OCI-LY3 (cell line): ENCODE results near the gene PSMD12.

Experiments used
- H2AFZ ChIP-seq: fragments of 200-600, 300-600 bp; shearing (Covaris generic); 2 replicates; pipeline ENCODE4 v1.6.0; 2014; ENCODE audit warnings: antibody characterized with exemption, low read depth, low read length
- H3K27ac ChIP-seq: fragments of 200-600, 300-600 bp; sonication (generic); 2 replicates; pipeline ENCODE4 v1.5.1; 2014; ENCODE audit warnings: mild to moderate bottlenecking, low read length, moderate library complexity, mixed read lengths
- H3K27me3 ChIP-seq: fragments of 200-600, 300-600 bp; sonication (generic); 2 replicates; pipeline ENCODE4 v1.6.1; 2014; ENCODE audit warnings: low read depth, low read length, mixed read lengths
- H3K36me3 ChIP-seq: fragments of 200-600, 300-600 bp; sonication (generic); replicated peaks from 2 replicates; pipeline ENCODE3; 2014; ENCODE audit warnings: low read depth, low read length, mixed read lengths
- H3K4me1 ChIP-seq: fragments of 300-600, 200-600 bp; sonication (generic); 2 replicates; pipeline ENCODE4 v1.6.1; 2014; ENCODE audit warnings: low read length, mixed read lengths
- H3K4me2 ChIP-seq: fragments of 200-600, 300-600 bp; sonication (generic); 2 replicates; pipeline ENCODE4 v1.6.1; 2014; ENCODE audit warnings: low read length, mixed read lengths
- H3K4me3 ChIP-seq: fragments of 300-600, 200-600 bp; sonication (generic); 2 replicates; pipeline ENCODE4 v1.5.1; 2014; ENCODE audit warnings: antibody characterized with exemption, mild to moderate bottlenecking, low read length, moderate library complexity
- H3K79me2 ChIP-seq: fragments of 300-600, 200-600 bp; shearing (Covaris generic); 2 replicates; pipeline ENCODE4 v1.6.1; 2014; ENCODE audit warnings: mild to moderate bottlenecking, low read length, mixed read lengths
- H3K9ac ChIP-seq: fragments of 300-600, 200-600 bp; shearing (Covaris generic); 2 replicates; pipeline ENCODE4 v1.6.0; 2014; ENCODE audit warnings: mild to moderate bottlenecking, low read length, moderate library complexity
- H3K9me3 ChIP-seq: fragments of 200-600, 300-600 bp; shearing (Covaris generic); 2 replicates; pipeline ENCODE4 v1.6.1; 2014; ENCODE audit warnings: low read length, mixed read lengths; ENCODE audit not compliant: insufficient read depth
- H4K20me1 ChIP-seq: fragments of 200-600, 300-600 bp; sonication (generic); 2 replicates; pipeline ENCODE4 v1.6.1; 2016; ENCODE audit warnings: low read length, mixed read lengths; ENCODE audit not compliant: insufficient read depth
- CTCF ChIP-seq: fragments of 200-600, 300-600 bp; sonication (generic); IDR thresholded peaks from 2 replicates; pipeline ENCODE4 v1.5.1; 2014; ENCODE audit warnings: antibody characterized with exemption, low read length, low read depth
- EZH2phosphoT487 ChIP-seq: fragments of 200-600 bp; shearing (Covaris generic); IDR thresholded peaks from 2 replicates; pipeline ENCODE4 v1.6.1; 2018; ENCODE audit warnings: antibody characterized with exemption, mixed run types, low read depth

Gene PSMD12

DNA sequence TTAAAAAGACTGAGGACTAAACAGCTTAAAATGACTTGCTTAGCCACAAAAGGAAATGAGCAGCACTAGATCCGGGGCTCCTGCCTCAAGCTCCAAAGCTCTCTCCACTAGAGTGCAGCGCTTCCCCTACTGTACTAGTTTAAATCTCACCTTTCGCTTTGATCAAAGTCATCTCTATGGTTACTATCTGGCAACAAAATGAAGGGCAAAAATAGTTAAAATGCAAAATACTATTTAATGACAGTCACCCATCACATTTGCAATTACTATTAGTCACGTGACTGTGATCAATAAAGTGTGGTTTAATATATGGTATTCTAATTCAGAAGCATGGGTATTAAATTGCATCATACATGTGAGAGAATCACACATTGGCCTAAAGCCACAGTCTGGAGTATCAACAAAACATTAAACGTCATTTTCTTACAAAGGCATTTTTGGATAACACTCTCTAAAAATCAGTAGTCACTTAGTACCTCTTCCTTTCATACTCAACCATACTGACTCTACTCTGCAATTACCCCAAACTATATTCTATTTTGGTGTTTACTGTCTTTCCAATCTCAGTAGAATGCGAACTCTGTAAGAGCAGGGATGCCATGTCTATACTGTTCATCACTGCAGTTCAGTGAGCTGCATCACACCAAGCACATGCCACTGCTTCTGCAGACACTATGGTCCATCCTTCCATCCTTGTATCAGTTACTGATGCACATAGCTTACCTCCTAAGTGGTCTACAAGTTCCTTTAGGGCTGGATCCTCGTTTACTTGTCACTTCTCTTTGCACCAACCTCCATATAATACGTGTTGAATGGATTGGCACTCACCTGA lies 6.2 kb downstream of the PSMD12 start:
- no peak overlapping the region for H2AFZ ChIP-seq
- peaks cover 44% of the 10 kb centered on the region for H4K20me1 ChIP-seq
- peaks cover 89% of the 10 kb centered on the region for H3K79me2 ChIP-seq
- TF ChIP-seq EZH2phosphoT487 (no peak), CTCF (peak; percentile 31)
- H3K4me2 ChIP-seq = 0 out of 2 replicates have a peak overlapping the region, but pooled peaks have one; percentile 2
- no peak overlapping the region for H3K9ac ChIP-seq
- H3K27me3 ChIP-seq = no peaks in the 10 kb centered on the region
- H3K36me3 ChIP-seq = peaks cover 37% of the 10 kb centered on the region
- H3K9me3 ChIP-seq = no peaks in the 10 kb centered on the region
- H3K4me1 ChIP-seq = peaks cover 16% of the 10 kb centered on the region
- no peak overlapping the region for H3K4me3 ChIP-seq
- no peak overlapping the region for H3K27ac ChIP-seq

DNA sequence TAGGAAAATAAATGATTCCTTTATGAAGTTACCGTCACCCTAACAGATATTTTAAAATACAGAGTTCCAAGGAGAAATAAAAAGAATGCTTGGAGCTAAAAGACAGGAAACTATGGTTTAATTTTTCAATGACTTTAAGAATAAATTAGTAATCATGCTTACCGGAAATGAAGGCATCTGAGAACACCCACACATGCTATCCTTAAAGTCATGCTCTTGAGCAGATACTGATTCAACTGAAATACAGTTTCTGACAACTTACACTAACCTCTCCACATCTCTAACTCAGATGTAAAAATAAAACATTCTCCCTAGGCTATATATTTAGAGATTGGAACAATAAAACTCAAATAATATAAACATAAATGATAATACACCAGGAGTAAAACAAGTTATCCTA lies 7.8 kb downstream of the PSMD12 start:
- peaks cover 37% of the 10 kb centered on the region for H3K36me3 ChIP-seq
- H2AFZ ChIP-seq = no peak overlapping the region
- TF ChIP-seq CTCF (no peak), EZH2phosphoT487 (no peak)
- no peak overlapping the region for H3K4me2 ChIP-seq
- H3K9ac ChIP-seq = no peak overlapping the region
- no peaks in the 10 kb centered on the region for H3K27me3 ChIP-seq
- H3K4me1 ChIP-seq = peaks cover 8% of the 10 kb centered on the region; the same call in 1 of the 2 replicates
- H3K9me3 ChIP-seq = no peaks in the 10 kb centered on the region
- no peak overlapping the region for H3K4me3 ChIP-seq
- peaks cover 79% of the 10 kb centered on the region for H3K79me2 ChIP-seq
- H3K27ac ChIP-seq = no peak overlapping the region
- peaks cover 38% of the 10 kb centered on the region for H4K20me1 ChIP-seq

DNA sequence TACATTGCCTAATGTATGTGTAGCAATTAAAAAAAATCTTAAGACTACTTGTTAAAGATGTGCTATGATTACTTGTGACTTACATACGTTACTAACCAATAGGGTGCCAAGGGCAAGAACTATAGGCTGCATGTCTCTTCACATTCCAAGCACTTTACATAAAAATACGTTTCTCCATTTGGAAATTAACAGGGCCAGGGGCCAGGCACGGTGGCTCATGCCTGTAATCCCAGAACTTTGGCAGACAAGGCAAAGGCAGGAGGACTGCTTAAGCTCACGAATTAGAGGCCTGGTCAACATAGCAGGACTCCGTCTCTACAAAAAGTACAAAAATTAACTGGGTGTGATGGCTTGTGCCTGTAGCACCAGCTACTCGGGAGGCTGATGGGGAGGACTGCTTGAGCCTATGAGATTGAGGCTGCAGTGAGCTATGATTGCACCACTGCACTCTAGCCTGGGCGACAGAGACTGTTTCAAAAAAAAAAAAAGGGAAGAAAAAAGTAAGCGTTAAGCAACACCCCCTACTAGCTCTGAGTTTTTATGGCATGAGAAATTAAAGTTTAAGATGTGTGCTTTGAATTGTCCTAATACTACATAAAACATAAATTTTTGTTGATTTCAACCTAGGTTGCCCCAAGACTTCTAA lies 12.3 kb downstream of the PSMD12 start:
- Histone ChIP-seq H3K79me2 (peaks cover 46% of the 10 kb centered on the region), H3K9me3 (no peaks in the 10 kb centered on the region), H2AFZ (no peak overlapping the region), H3K36me3 (peaks cover 49% of the 10 kb centered on the region), H4K20me1 (peaks cover 11% of the 10 kb centered on the region), H3K4me3 (no peak overlapping the region), H3K27me3 (no peaks in the 10 kb centered on the region), H3K4me1 (no peaks in the 10 kb centered on the region), H3K4me2 (no peak overlapping the region), H3K9ac (no peak overlapping the region), H3K27ac (no peak overlapping the region)
- no peak for TF ChIP-seq EZH2phosphoT487
- TF ChIP-seq CTCF = no peak

- H3K27me3 ChIP-seq = no peaks in the 10 kb centered on the region
- TF ChIP-seq EZH2phosphoT487 (no peak), CTCF (no peak)
- no peak overlapping the region for H3K4me3 ChIP-seq
- H3K9ac ChIP-seq = no peak overlapping the region
- H3K79me2 ChIP-seq = peaks cover 37% of the 10 kb centered on the region
- peaks cover 8% of the 10 kb centered on the region for H4K20me1 ChIP-seq
- no peak overlapping the region for H3K27ac ChIP-seq
- peaks cover 56% of the 10 kb centered on the region for H3K36me3 ChIP-seq
- H3K4me2 ChIP-seq = no peak overlapping the region
- H2AFZ ChIP-seq = no peak overlapping the region
- H3K4me1 ChIP-seq = no peaks in the 10 kb centered on the region
- H3K9me3 ChIP-seq = no peaks in the 10 kb centered on the region
Measured at GRCh38 chr17:67353161-67353560, 13.2 kb downstream of the PSMD12 start.
